Neural progenitor cell (in vitro differentiated cells): ENCODE data around the gene NUAK1.

Experiments used
- EZH2 ChIP-seq: fragments of 200-600 bp; sonication (generic); IDR thresholded peaks from 2 replicates; pipeline ENCODE4 v1.6.1; 2017; ENCODE audit warnings: antibody characterized with exemption, mild to moderate bottlenecking, moderate library complexity
- EZH2phosphoT487 ChIP-seq: fragments of 200-600 bp; sonication (generic); IDR thresholded peaks from 2 replicates; pipeline ENCODE4 v1.6.1; 2017; ENCODE audit warnings: antibody characterized with exemption
- TF ChIP-seq, protein P1 (sequence below): fragments of 200-600 bp; sonication (generic); IDR thresholded peaks from 2 replicates; pipeline ENCODE4 v1.5.1; 2017; ENCODE audit warnings: antibody characterized with exemption, mild to moderate bottlenecking

DNA sequence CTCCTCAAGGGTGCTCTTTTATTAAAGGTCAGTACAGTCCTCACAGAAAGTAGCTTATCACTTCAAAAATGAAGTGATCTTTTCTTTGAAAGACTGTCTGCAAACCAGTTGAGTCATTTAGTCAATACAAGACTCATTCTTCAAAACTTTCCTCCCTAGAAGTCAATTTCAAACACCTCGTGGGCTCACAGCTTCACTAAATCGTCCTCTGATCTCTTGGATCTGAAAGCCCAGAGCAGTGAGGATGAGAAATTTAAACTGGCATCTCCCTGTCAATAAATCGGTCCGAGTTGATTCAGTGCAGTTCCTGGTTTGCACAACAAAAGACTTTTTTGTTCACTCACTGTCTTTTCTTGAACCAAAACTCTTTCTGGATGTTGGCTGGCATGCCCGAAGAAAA lies 44.5 kb downstream of the NUAK1 start:
- TF ChIP-seq, protein P1, sequence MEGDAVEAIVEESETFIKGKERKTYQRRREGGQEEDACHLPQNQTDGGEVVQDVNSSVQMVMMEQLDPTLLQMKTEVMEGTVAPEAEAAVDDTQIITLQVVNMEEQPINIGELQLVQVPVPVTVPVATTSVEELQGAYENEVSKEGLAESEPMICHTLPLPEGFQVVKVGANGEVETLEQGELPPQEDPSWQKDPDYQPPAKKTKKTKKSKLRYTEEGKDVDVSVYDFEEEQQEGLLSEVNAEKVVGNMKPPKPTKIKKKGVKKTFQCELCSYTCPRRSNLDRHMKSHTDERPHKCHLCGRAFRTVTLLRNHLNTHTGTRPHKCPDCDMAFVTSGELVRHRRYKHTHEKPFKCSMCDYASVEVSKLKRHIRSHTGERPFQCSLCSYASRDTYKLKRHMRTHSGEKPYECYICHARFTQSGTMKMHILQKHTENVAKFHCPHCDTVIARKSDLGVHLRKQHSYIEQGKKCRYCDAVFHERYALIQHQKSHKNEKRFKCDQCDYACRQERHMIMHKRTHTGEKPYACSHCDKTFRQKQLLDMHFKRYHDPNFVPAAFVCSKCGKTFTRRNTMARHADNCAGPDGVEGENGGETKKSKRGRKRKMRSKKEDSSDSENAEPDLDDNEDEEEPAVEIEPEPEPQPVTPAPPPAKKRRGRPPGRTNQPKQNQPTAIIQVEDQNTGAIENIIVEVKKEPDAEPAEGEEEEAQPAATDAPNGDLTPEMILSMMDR = no peak
- no peak for TF ChIP-seq EZH2
- TF ChIP-seq EZH2phosphoT487 = no peak
